RWPE2 (cell line): ENCODE results near the gene CFD.
A peak's percentile ranks its signal among the peaks of the same experiment; 100 is the strongest.

ENCODE experiments used
- ATAC-seq: fragments of 200-7000 bp; cut with Tn5 transposase; 3 replicates; pipeline ENCODE4 v1.9.1; 2021; ENCODE audit warnings: low read depth
- DNase-seq: peaks from one replicate; pipeline ENCODE4 v3.0.0-alpha.2; 2020; ENCODE audit warnings: low spot score
- H3K27ac ChIP-seq: fragments of 450-650 bp; 2 replicates; pipeline ENCODE4 v1.5.1; 2017; ENCODE audit warnings: mild to moderate bottlenecking; ENCODE audit not compliant: poor library complexity, severe bottlenecking
- H3K27me3 ChIP-seq: fragments of 250-450 bp; sonication (Bioruptor Pico); 2 replicates; pipeline ENCODE4 v1.5.1; 2021; ENCODE audit warnings: mild to moderate bottlenecking, moderate library complexity; ENCODE audit not compliant: insufficient read depth, poor library complexity, severe bottlenecking
- H3K36me3 ChIP-seq: fragments of 250-450 bp; sonication (Bioruptor Pico); 2 replicates; pipeline ENCODE4 v1.5.1; 2020; ENCODE audit warnings: low read depth, mild to moderate bottlenecking, moderate library complexity
- H3K4me1 ChIP-seq: fragments of 250-450 bp; sonication (Bioruptor Pico); 2 replicates; pipeline ENCODE4 v1.5.1; 2021; ENCODE audit warnings: mild to moderate bottlenecking, moderate library complexity; ENCODE audit not compliant: insufficient read depth, poor library complexity, severe bottlenecking
- H3K4me3 ChIP-seq: fragments of 250-450 bp; sonication (Bioruptor Pico); 2 replicates; pipeline ENCODE4 v1.5.1; 2021; ENCODE audit warnings: mild to moderate bottlenecking, moderate library complexity; ENCODE audit not compliant: severe bottlenecking
- H3K9me3 ChIP-seq: fragments of 250-450 bp; sonication (Bioruptor Pico); 2 replicates; pipeline ENCODE4 v1.5.1; 2021; ENCODE audit warnings: mild to moderate bottlenecking, moderate library complexity; ENCODE audit not compliant: severe bottlenecking
- TF ChIP-seq, protein P1 (sequence below): fragments of 450-650 bp; IDR thresholded peaks from one replicate; pipeline ENCODE4 v1.5.1; 2017; ENCODE audit warnings: mild to moderate bottlenecking, moderate library complexity; ENCODE audit not compliant: poor library complexity, severe bottlenecking

Gene CFD

DNA sequence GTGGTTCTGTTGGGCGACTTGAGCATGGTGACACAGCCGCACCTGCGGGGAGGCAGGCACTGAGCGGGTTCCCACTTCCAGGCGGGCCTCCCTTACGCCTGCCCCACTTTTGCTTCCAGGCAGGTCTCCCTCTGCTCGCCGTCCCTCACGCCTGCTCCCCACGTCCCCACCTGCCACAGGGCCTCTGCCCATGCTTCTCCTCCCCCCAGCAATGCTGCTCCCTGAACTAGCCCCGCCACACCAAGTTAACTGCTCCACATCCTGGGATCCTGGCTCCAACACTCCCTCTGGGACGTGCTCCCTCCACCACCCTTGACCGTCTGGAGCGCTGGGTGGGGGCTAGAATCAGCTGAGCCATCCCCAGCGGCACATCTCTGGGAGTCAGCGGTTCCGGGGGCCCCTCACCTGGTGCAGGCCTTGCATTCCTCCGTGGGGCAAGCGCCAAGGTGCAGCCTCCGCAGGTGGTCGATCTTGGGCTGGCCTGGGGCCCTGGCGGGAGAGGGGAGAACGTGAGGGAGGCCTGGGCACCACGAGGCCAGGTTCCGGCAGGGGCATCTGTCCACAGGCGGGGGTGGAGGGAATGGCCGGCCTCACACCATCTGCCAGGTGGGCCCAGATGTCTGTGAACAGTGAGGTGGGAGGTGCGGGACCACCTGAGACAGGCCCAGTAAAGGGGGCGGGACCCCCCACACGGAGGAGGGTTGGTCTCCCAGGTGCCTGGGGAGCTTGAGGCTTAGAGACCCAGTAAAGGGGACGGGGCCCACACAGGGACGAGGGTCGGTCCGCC lies 9.2 kb downstream of the CFD start:
- peaks cover 17% of the 10 kb centered on the region for H3K4me1 ChIP-seq
- H3K4me3 ChIP-seq = no peak overlapping the region
- no peak for ATAC-seq
- DNase-seq = no peak
- H3K9me3 ChIP-seq = no peaks in the 10 kb centered on the region
- peak overlapping the region; percentile 48 for H3K27ac ChIP-seq
- peaks cover 19% of the 10 kb centered on the region for H3K36me3 ChIP-seq
- TF ChIP-seq, protein P1, sequence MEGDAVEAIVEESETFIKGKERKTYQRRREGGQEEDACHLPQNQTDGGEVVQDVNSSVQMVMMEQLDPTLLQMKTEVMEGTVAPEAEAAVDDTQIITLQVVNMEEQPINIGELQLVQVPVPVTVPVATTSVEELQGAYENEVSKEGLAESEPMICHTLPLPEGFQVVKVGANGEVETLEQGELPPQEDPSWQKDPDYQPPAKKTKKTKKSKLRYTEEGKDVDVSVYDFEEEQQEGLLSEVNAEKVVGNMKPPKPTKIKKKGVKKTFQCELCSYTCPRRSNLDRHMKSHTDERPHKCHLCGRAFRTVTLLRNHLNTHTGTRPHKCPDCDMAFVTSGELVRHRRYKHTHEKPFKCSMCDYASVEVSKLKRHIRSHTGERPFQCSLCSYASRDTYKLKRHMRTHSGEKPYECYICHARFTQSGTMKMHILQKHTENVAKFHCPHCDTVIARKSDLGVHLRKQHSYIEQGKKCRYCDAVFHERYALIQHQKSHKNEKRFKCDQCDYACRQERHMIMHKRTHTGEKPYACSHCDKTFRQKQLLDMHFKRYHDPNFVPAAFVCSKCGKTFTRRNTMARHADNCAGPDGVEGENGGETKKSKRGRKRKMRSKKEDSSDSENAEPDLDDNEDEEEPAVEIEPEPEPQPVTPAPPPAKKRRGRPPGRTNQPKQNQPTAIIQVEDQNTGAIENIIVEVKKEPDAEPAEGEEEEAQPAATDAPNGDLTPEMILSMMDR = no peak
- no peaks in the 10 kb centered on the region for H3K27me3 ChIP-seq

DNA sequence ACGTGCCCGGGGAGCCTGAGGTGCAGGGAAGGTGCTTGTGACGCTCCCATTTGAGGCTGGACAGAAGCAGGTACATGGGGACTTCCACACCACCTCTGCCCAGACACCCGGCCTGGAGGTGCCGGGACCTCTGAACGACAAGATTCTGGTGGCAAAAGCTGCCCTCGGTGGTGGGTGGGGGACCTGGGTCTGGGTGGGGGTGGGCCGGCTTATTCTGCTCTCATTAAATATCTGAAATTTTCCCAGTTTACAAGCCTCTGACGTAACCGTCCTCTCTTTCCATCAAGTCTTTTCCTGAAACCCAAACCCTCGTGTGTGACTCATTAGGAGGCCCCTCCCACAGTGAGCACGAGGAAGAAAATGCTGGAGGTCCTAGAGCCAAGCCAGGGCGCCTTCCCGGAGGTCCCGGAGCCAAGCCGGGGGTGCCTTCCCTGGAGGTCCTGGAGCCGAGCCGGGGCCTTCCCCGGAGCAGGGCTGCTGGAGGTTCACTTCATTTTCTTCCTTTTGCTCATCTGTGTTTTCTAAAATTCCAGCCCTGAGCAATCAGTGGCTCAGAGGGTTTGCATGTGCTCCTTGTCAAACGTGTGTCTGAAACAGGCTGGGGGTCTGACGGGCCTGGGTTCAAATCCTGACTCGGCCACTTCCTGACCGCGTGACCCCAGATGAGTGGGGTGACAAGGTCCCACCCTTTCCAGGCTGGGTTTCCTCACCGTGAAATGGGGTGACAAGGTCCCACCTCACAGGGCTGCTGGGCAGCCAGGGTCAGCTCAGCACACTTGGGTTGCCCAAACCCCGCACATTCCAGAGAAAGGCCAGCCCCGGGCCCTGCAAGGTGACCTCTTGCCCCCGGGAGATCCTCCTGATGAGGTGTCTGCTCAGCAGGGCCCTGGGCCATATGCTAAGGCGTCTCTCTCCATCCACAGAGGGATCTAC lies 10.0 kb downstream of the CFD start:
- Histone ChIP-seq H3K27ac (peak overlapping the region; percentile 48), H3K27me3 (no peaks in the 10 kb centered on the region), H3K4me3 (no peak overlapping the region), H3K4me1 (peaks cover 17% of the 10 kb centered on the region), H3K36me3 (peaks cover 19% of the 10 kb centered on the region), H3K9me3 (no peaks in the 10 kb centered on the region)
- DNase-seq (peak; percentile 73), ATAC-seq (peak; percentile 44)
- TF ChIP-seq, protein P1 = no peak

DNA sequence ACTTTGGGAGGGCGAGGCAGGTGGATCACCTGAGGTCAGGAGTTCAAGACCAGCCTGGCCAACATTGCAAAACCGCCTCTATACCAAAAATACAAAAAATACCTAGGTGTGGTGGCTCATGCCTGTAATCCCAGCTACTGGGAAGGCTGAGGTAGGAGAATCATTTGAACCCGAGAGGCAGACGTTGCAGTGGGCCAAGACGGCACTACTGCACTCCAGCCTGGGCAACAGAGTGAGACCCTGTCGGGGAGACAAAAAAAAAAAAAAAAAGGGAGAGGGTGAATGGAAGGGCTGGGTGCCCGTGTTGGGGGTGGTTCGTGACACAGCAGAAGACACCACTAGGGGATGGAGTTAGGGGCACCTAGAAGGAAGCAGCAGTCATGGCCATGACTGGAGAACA lies 10.8 kb downstream of the CFD start:
- peaks cover 23% of the 10 kb centered on the region for H3K36me3 ChIP-seq
- H3K27me3 ChIP-seq = no peaks in the 10 kb centered on the region
- no peaks in the 10 kb centered on the region for H3K9me3 ChIP-seq
- ATAC-seq (no peak), DNase-seq (no peak)
- no peak overlapping the region for H3K27ac ChIP-seq
- peaks cover 17% of the 10 kb centered on the region for H3K4me1 ChIP-seq
- H3K4me3 ChIP-seq = no peak overlapping the region
- TF ChIP-seq, protein P1 = no peak

DNA sequence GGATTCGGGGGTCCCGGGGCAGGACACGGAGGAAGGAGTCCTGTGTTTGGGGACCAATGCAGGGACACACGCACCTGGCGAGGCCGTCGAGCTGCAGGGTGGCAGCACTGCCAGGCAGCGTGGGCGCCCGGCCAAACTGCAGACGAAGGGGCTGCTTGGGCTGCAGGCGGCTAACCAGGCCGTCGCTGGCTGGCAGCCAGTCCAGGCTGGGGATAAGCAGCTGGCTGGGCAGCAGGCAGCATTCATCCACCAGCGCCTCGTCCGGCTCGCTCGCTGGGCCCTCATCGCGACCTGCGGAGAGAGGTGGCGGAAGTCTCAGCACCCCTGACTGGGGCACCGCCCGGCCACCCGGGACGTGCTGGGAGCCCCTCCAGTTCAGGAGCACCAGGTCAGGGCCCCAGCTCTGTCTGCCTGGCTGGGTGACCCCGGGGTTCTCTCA lies 11.5 kb downstream of the CFD start:
- Histone ChIP-seq H3K4me1 (peaks cover 17% of the 10 kb centered on the region), H3K27me3 (no peaks in the 10 kb centered on the region), H3K4me3 (no peak overlapping the region), H3K9me3 (no peaks in the 10 kb centered on the region), H3K36me3 (peaks cover 23% of the 10 kb centered on the region), H3K27ac (no peak overlapping the region)
- TF ChIP-seq, protein P1 = no peak
- DNase-seq (no peak), ATAC-seq (no peak)
